ENCODE data around the gene OPN1LW. TPM values are rescaled to one million over a fixed set of nuclear protein-coding genes. Genes with fewer than 3 reads are reported as not detected.
"Not testable (repeated sequence)": the region's sequence is repeated elsewhere in the genome, so short reads cannot be mapped to it uniquely, and the experiment has no call there.

The OPN1LW gene
- total RNA-seq, 1 donor: not detected

DNA sequence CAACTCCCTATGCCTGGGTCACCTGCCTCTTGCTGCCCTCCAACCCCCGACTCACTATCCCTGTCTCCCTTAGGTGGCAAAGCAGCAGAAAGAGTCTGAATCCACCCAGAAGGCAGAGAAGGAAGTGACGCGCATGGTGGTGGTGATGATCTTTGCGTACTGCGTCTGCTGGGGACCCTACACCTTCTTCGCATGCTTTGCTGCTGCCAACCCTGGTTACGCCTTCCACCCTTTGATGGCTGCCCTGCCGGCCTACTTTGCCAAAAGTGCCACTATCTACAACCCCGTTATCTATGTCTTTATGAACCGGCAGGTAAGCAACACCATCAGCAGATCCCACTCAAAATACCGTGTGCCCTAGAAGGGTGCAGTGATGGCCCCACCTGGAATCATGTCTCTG, 12.2 kb downstream of the OPN1LW start:
- H3K4me3 ChIP-seq (ENCODE audit: low read length); H3K4me1 ChIP-seq (ENCODE audit: insufficient read depth, low read length); H3K9me3 ChIP-seq (ENCODE audit: low read depth, low read length); H3K27me3 ChIP-seq (ENCODE audit: insufficient read depth, low read length): not testable (repeated sequence)

DNA sequence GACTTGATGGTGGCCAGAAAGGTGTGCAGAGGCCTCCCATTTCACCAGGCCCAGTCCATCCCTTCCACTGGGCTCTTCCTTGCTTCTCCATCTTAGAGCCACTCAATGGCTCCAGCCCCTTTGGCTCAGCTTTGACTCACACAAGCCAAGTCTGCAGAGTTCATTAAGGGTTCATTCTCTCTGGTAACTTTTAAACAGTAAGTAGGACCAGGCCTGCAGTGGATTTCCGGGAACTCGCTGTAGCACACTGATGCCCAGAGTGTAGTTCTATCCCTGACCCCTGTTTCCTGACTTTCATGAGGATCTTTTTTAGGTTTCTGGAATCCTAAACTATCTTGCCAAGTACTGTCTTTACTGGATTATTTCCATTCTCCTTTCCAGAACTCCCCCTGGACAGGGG, 13.2 kb downstream of the OPN1LW start:
- not testable (repeated sequence) for H3K4me1 ChIP-seq (ENCODE audit: insufficient read depth, low read length); H3K27me3 ChIP-seq (ENCODE audit: insufficient read depth, low read length); H3K9me3 ChIP-seq (ENCODE audit: low read depth, low read length); H3K4me3 ChIP-seq (ENCODE audit: low read length)

DNA sequence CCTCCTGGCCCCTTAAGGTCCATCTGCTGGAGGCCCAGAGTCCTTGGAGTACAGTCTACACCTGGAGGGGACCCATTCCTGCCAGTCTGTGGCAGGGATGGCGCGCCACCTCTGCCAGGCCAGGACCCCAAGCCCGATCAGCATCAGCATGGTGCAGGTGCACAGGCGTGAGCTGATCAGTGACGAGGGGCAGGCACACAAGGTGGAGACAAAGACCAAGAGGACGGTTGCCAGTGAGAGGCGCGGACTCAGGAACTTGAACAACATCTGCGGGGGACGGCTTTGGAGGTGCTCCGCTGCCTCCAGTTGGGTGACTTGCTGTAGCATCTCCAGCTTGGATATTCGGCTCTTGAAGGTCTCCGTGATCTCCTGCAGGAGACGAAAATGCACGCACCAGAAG, 15.3 kb downstream of the OPN1LW start:
- not testable (repeated sequence) for H3K27me3 ChIP-seq (ENCODE audit: insufficient read depth, low read length); H3K4me1 ChIP-seq (ENCODE audit: insufficient read depth, low read length); H3K4me3 ChIP-seq (ENCODE audit: low read length); H3K9me3 ChIP-seq (ENCODE audit: low read depth, low read length)

DNA sequence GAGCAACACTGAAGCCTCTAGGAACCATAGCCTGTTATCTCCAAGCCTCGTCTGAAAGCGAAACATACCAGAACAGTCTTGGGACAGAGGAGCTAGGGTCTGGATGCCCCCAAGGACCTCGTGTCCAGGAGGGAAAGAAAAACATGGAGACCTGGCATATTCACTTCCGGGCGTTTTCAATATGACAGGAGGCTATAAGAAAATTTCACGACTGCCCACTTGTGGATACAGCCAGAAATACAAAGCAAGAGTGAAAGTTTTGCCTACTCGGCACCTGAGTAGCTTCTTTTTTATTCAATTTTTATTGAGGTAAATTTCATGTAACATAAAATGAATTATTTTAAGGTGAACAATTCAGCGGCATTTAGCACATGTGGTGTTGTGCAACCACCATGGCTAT, 20.9 kb downstream of the OPN1LW start:
- not testable (repeated sequence) for H3K27me3 ChIP-seq (ENCODE audit: insufficient read depth, low read length); H3K4me1 ChIP-seq (ENCODE audit: insufficient read depth, low read length); H3K4me3 ChIP-seq (ENCODE audit: low read length); H3K9me3 ChIP-seq (ENCODE audit: low read depth, low read length)

DNA sequence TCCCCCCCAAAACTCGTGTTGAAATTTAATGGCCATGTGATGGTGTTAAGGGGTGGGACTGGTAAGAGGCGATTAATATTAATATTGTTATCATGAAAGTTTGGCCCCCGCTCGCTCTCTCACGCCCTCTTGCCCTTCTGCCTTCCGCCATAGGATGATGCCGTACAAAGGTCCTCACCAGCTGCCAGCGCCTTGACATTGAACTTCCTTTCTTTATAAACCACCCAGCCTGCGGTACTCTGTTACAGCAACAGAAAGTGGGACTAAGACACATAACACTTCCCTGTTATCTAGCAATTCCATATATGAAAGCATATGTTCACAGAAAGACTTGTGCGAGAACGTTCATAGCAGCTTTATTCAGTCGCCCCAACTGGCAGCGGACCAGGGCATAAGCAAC, 24.3 kb downstream of the OPN1LW start:
- H3K9me3 ChIP-seq (ENCODE audit: low read depth, low read length); H3K27me3 ChIP-seq (ENCODE audit: insufficient read depth, low read length); H3K4me1 ChIP-seq (ENCODE audit: insufficient read depth, low read length); H3K4me3 ChIP-seq (ENCODE audit: low read length): not testable (repeated sequence)

DNA sequence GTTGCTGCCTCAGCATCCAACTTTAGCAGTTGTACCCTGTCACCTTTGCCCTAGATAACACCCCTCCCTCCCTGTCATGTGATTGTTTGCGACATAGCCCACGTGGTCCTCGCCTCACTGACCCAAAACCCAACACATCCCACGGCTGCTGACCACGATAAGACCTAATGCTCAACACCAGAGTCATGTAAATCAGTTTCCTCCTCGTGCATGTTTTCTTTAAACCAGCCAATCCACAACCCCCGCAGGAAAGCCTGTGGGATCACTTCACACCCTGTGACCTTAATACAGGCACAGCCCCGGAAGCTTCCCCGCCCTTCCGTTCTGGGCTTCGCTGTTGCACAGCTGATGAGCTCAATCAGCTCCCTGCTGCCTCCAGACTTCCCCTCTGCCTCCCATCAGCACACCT, 28.5 kb downstream of the OPN1LW start:
- H3K9me3 ChIP-seq (ENCODE audit: low read depth, low read length); H3K27me3 ChIP-seq (ENCODE audit: insufficient read depth, low read length); H3K4me3 ChIP-seq (ENCODE audit: low read length); H3K4me1 ChIP-seq (ENCODE audit: insufficient read depth, low read length): not testable (repeated sequence)

DNA sequence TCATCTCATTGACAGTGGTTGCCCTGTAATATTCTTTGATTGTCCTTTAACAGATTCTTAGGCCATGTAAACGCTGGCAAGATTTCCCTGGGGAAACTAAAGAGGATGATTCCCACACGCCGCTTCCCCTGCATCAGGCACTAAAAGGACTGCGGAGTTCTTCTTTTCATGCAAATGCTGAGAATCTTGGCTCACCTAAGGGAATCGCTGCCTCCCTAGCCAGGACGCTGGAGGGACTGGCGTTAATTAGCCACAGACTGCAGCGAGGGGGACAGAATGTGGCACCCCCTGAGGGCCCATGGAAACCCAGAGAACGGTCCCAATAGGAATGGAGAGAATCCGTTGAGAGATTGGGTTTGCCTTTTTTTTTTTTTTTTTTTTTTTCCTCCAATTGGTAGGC, 30.3 kb downstream of the OPN1LW start:
- H3K9me3 ChIP-seq (ENCODE audit: low read depth, low read length); H3K27me3 ChIP-seq (ENCODE audit: insufficient read depth, low read length): not testable (repeated sequence)

DNA sequence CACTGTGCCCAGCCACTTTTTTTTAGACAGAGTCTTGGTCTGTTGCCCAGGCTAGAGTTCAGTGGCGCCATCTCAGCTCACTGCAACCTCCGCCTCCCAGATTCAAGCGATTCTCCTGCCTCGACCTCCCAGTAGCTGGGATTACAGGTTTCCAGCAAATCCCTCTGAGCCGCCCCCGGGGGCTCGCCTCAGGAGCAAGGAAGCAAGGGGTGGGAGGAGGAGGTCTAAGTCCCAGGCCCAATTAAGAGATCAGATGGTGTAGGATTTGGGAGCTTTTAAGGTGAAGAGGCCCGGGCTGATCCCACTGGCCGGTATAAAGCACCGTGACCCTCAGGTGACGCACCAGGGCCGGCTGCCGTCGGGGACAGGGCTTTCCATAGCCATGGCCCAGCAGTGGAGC, 38.3 kb downstream of the OPN1LW start, which contains the start of gene OPN1MW:
OPN1MW (plus strand) TSS at position 301 of the 400 bp plus-strand sequence; CDS start at position 383, 82 bp downstream.
- H3K9me3 ChIP-seq (ENCODE audit: low read depth, low read length); H3K4me1 ChIP-seq (ENCODE audit: insufficient read depth, low read length); H3K4me3 ChIP-seq (ENCODE audit: low read length); H3K27me3 ChIP-seq (ENCODE audit: insufficient read depth, low read length): not testable (repeated sequence)

More for the DNA sequence above, 30.3 kb downstream of the OPN1LW start:
- not testable (repeated sequence) for H3K4me3 ChIP-seq (ENCODE audit: low read length); H3K4me1 ChIP-seq (ENCODE audit: insufficient read depth, low read length)

DNA sequence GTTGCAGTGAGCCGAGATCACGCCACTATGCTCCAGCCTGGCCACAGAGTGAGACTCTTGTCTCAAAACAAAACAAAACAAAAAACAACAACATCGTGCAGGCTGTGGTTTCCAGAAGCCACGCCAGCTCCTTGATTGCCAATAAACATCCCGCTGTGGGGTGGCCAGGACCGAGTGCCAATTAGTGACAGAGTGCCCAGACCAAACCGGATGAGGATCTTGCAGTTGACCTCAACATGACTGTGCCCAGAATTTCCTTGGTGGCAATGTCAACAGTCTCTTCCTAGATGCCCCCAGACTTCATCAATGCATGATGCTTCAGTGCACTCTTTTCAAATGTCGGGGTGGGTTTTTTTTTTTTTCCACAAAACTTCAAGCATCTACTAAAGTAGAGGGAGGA, 39.8 kb downstream of the OPN1LW start:
- H3K27me3 ChIP-seq (ENCODE audit: insufficient read depth, low read length); H3K4me1 ChIP-seq (ENCODE audit: insufficient read depth, low read length); H3K9me3 ChIP-seq (ENCODE audit: low read depth, low read length); H3K4me3 ChIP-seq (ENCODE audit: low read length): not testable (repeated sequence)

DNA sequence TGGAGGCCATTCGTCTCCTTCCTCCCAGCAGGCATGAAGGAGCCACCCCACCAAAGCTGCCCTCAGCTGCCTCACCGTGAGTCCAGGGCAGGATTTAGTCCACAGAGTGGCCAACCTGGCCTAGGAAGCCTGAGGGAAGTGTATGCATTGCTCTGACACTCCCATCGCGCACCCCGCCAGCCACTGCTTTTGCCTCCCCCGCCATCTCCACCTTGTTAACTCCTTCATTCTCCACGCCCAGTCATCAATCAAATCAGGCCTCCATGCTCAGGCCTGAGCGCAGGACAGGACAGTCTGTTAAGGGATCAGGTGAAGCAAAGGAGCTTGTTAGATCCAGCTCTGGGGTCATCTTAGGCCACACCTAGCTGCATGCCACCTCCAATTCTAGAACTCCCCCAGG, 48.8 kb downstream of the OPN1LW start:
- H3K27me3 ChIP-seq (ENCODE audit: insufficient read depth, low read length); H3K4me3 ChIP-seq (ENCODE audit: low read length); H3K9me3 ChIP-seq (ENCODE audit: low read depth, low read length); H3K4me1 ChIP-seq (ENCODE audit: insufficient read depth, low read length): not testable (repeated sequence)

DNA sequence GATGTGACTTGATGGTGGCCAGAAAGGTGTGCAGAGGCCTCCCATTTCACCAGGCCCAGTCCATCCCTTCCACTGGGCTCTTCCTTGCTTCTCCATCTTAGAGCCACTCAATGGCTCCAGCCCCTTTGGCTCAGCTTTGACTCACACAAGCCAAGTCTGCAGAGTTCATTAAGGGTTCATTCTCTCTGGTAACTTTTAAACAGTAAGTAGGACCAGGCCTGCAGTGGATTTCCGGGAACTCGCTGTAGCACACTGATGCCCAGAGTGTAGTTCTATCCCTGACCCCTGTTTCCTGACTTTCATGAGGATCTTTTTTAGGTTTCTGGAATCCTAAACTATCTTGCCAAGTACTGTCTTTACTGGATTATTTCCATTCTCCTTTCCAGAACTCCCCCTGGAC, 50.3 kb downstream of the OPN1LW start:
- H3K27me3 ChIP-seq (ENCODE audit: insufficient read depth, low read length); H3K4me3 ChIP-seq (ENCODE audit: low read length); H3K9me3 ChIP-seq (ENCODE audit: low read depth, low read length); H3K4me1 ChIP-seq (ENCODE audit: insufficient read depth, low read length): not testable (repeated sequence)

DNA sequence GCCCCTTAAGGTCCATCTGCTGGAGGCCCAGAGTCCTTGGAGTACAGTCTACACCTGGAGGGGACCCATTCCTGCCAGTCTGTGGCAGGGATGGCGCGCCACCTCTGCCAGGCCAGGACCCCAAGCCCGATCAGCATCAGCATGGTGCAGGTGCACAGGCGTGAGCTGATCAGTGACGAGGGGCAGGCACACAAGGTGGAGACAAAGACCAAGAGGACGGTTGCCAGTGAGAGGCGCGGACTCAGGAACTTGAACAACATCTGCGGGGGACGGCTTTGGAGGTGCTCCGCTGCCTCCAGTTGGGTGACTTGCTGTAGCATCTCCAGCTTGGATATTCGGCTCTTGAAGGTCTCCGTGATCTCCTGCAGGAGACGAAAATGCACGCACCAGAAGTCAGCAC, 52.4 kb downstream of the OPN1LW start:
- H3K9me3 ChIP-seq (ENCODE audit: low read depth, low read length); H3K4me1 ChIP-seq (ENCODE audit: insufficient read depth, low read length); H3K27me3 ChIP-seq (ENCODE audit: insufficient read depth, low read length); H3K4me3 ChIP-seq (ENCODE audit: low read length): not testable (repeated sequence)

Other genes with a start within 250 kb of the OPN1LW start
- gene AVPR2, start 239.6 kb upstream of the OPN1LW start, total RNA-seq: not detected
- gene ARHGAP4, start 218.0 kb upstream of the OPN1LW start, total RNA-seq: 199 TPM
- gene NAA10, start 209.2 kb upstream of the OPN1LW start, total RNA-seq: 22.0 TPM
- gene RENBP, start 199.6 kb upstream of the OPN1LW start, total RNA-seq: 11.1 TPM
- 26.4 TPM for gene HCFC1, start 172.4 kb upstream of the OPN1LW start, total RNA-seq
- gene TMEM187, start 171.5 kb upstream of the OPN1LW start, total RNA-seq: 1.8 TPM
- 37.0 TPM for gene IRAK1, start 124.3 kb upstream of the OPN1LW start, total RNA-seq
- 142 TPM for gene MECP2, start 46.5 kb upstream of the OPN1LW start, total RNA-seq
- not detected for gene OPN1MW, start 38.4 kb downstream of the OPN1LW start, total RNA-seq
- not detected for gene OPN1MW2, start 75.5 kb downstream of the OPN1LW start, total RNA-seq
- gene OPN1MW3, start 113.3 kb downstream of the OPN1LW start, total RNA-seq: not detected
- gene TEX28, start 150.9 kb downstream of the OPN1LW start, total RNA-seq: not detected
- gene TKTL1, start 151.6 kb downstream of the OPN1LW start, total RNA-seq: 4.1 TPM
- gene FLNA, start 230.4 kb downstream of the OPN1LW start, total RNA-seq: 933 TPM
- gene EMD, start 235.1 kb downstream of the OPN1LW start, total RNA-seq: 39.3 TPM

All from mononuclear cell (primary cell).